ENCODE measurements around the gene STIM1. TPM values are rescaled to one million over a fixed set of nuclear protein-coding genes. Genes with fewer than 3 reads are reported as not detected.

STIM1 gene
- total RNA-seq, 1 donor from 2014 or later, result 16.5 TPM

DNA sequence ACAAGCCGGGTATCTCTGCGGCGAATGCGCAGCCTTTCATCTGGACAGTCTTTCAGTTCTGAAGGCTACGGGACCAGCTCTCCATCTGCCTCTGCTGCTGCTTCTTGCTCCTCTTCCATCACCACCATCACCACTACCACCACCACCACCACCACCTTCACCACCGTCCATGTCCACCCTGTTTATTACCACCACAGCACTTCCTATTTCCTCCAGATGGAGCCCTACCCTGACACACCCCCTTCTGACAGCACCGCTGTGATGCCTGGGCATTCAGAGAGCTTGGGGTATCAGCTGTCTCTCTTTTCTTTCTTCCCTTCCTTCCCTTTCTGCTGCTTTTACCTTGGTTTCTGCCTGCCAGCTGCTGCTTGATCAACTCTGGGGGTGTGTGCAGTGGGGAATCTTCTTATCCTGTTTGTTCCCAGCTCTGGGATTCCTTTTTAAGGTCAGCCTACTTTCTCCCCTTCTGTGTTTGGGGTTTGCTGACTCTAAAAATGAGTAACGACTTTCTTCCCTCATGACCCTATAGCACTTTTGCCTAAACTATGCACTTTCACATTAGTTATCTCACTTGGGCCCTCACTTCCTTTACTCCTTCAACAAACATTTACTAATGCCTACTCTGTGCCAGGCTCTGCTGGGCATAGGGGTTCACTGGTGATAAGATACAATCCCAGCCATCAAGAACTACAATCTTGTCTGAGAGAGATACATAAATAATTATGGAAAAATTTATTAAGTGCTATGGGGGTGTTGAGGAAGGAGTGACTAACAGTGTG is 231.3 kb downstream of the STIM1 start:
- no peak for DNase-seq (ENCODE audit: low read depth)
- TF ChIP-seq CTCF (conservative IDR thresholded peaks at IDR 0.05; ENCODE audit: low read depth, low read length), result no peak

DNA sequence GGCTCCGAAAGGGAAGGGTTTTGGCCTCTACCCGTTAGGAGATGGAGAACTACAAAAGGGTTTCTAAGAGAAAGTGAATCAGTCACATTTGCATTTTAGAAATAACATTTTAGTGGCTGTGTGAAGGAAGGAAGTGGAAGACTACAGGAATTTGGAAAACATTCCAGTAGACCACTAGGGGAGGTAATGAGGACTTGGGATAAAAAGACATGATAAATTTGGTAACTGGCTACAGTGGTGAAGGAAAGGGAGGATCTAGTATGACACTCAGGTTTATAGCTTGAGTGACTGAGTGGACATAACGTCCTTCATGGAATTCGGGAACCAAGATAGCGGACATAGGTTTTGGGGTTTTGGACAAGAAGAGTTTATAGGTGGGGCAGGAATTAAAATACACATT is 232.1 kb downstream of the STIM1 start:
- H3K4me3 ChIP-seq (ENCODE audit: low read depth, low read length), result no peak overlapping the region
- DNase-seq (ENCODE audit: low read depth), result no peak
- TF ChIP-seq CTCF (conservative IDR thresholded peaks at IDR 0.05; ENCODE audit: low read depth, low read length), result peak; percentile 31

More for the DNA sequence above, 231.3 kb downstream of the STIM1 start:
- H3K4me3 ChIP-seq (ENCODE audit: low read depth, low read length), result no peak overlapping the region

DNA sequence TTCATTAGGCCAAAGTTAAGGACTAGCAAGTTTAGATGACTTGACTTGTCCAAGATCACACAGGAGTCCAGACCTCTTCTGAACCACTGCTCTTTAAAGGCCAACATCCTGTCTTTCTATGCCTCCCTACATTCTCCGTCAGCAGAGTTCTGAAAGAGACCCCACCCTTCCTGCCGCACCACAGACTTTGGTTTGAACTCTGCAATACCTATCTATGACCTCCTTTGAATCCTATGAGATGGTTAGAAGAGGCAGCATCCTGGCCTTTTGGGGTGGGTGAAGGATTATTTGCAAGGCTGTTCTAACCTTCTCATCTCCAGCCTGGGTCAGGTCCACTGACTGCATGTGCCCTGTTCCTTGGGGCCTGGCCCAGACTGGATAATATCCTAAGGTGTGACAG is 234.8 kb downstream of the STIM1 start:
- H3K4me3 ChIP-seq (ENCODE audit: low read depth, low read length), result no peak overlapping the region
- no peak for TF ChIP-seq CTCF (conservative IDR thresholded peaks at IDR 0.05; ENCODE audit: low read depth, low read length)
- DNase-seq (ENCODE audit: low read depth), result no peak

DNA sequence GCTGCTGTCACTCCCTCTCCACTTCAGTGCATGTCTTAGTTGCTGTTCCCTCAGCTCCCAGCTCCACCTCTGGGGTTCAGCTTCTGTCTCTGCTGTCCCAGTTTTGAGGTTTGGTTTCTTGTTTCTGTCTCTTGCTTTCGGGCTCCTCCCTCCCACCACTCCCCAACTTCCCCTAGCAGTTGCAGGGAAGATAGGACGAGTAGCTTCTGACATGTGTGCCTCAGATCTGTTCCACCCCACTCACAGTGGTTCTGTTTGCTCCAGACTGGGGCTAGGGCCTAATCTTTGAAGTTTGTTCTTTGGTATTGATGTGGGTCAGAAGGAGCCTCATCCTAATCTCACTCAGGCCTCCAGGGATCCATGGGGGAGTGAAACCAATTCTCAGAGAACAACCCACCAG is 236.6 kb downstream of the STIM1 start:
- TF ChIP-seq CTCF (conservative IDR thresholded peaks at IDR 0.05; ENCODE audit: low read depth, low read length), result no peak
- DNase-seq (ENCODE audit: low read depth), result no peak
- H3K4me3 ChIP-seq (ENCODE audit: low read depth, low read length), result no peak overlapping the region

DNA sequence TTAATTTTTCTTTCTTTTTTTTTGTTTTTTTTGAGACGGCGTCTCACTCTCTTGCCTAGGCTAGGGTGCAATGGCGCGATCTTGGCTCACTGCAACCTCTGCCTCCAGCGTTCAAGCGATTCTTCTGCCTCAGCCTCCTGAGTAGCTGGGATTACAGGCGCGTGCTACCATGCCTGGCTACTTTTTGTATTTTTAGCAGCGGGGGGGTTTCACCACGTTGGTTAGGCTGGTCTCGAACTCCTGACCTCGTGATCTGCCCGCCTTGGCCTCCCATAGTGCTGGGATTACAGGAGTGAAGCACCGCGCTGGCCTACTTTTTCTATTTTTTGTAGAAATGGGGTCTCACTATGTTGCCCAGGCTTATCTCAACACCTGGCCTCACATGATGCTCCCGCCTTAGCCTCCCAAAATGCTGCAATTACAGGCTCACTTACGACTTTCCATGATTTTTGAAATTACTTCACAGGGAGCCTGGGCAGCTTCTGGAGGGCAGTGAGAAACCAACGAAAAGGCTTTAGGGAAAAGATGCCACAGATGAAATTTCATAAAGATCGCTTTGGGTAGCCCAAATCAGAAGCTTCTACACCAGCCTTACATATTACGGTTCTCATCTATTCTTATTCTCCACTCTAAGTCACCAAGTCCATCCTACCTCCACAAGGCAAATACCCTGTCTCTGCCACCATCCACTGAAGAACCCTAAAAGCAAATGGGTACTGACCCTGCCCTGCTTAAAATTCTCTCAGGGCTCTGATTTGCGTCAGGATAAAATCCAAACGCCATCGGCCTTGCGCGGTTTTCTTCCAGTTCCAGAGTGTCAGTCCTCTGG is 238.3 kb downstream of the STIM1 start:
- no peak for TF ChIP-seq CTCF (conservative IDR thresholded peaks at IDR 0.05; ENCODE audit: low read depth, low read length)
- H3K4me3 ChIP-seq (ENCODE audit: low read depth, low read length), result peak overlapping the region; percentile 91
- no peak for DNase-seq (ENCODE audit: low read depth)

GRCh38 chr11:4094348-4095291 is 239.2 kb downstream of the STIM1 start, which contains the start of gene RRM1:
TSS of gene RRM1 (plus strand) at chr11:4094799. CDS start at chr11:4095013, 214 bp downstream.
- peak within 1 kb of the TSS; percentile 91 for H3K4me3 ChIP-seq (ENCODE audit: low read depth, low read length)
- no peak for TF ChIP-seq CTCF (conservative IDR thresholded peaks at IDR 0.05; ENCODE audit: low read depth, low read length)
- no peak for DNase-seq (ENCODE audit: low read depth)
